Smooth muscle cell (in vitro differentiated cells): Measurements from ENCODE around the gene FBXL7. TPM values are rescaled to one million over a fixed set of nuclear protein-coding genes. Genes with fewer than 3 reads are reported as not detected.

ENCODE experiments used
- DNase-seq: peaks from one replicate; lab custom pipeline; 2025; ENCODE audit not compliant: unreplicated experiment; lab: John Stamatoyannopoulos, UW
- H2AFZ ChIP-seq: fragments of 200-600 bp; sonication (generic); 2 replicates; pipeline ENCODE4 v1.6.0; 2016; ENCODE audit warnings: antibody characterized with exemption, low read depth, mild to moderate bottlenecking
- H3F3A ChIP-seq: fragments of 200-600 bp; sonication (generic); 2 replicates; pipeline ENCODE4 v1.6.0; 2017; ENCODE audit warnings: antibody characterized with exemption, low read depth
- H3K27ac ChIP-seq: fragments of 200-600 bp; sonication (generic); 2 replicates; pipeline ENCODE4 v1.5.1; 2016; ENCODE audit warnings: low read depth, mild to moderate bottlenecking
- H3K27me3 ChIP-seq: fragments of 200-600 bp; sonication (generic); 2 replicates; pipeline ENCODE4 v1.6.1; 2016; ENCODE audit warnings: low read depth, mild to moderate bottlenecking
- H3K36me3 ChIP-seq: fragments of 200-600 bp; sonication (generic); 2 replicates; pipeline ENCODE4 v1.5.1; 2016; ENCODE audit warnings: low read depth
- H3K4me1 ChIP-seq: fragments of 200-600 bp; sonication (generic); 2 replicates; pipeline ENCODE4 v1.5.1; 2016; ENCODE audit warnings: low read depth
- H3K4me2 ChIP-seq: fragments of 200-600 bp; sonication (generic); 2 replicates; pipeline ENCODE4 v1.6.0; 2016; ENCODE audit warnings: mild to moderate bottlenecking
- H3K4me3 ChIP-seq: fragments of 200-600 bp; sonication (generic); 2 replicates; pipeline ENCODE4 v1.5.1; 2016; ENCODE audit warnings: mild to moderate bottlenecking
- H3K79me2 ChIP-seq: fragments of 200-600 bp; sonication (generic); 2 replicates; pipeline ENCODE4 v1.6.0; 2016; ENCODE audit warnings: low read depth, mild to moderate bottlenecking
- H3K9ac ChIP-seq: fragments of 200-600 bp; sonication (generic); 2 replicates; pipeline ENCODE4 v1.6.0; 2016; ENCODE audit warnings: low read depth
- H3K9me3 ChIP-seq: fragments of 200-600 bp; sonication (generic); replicated peaks from 2 replicates; pipeline ENCODE4 v1.5.1; 2016; ENCODE audit warnings: low read depth
- H4K20me1 ChIP-seq: fragments of 200-600 bp; sonication (generic); 2 replicates; pipeline ENCODE4 v1.6.0; 2016; ENCODE audit warnings: low read depth
- CTCF ChIP-seq: fragments of 200-600 bp; sonication (generic); IDR thresholded peaks from 2 replicates; pipeline ENCODE4 v1.5.1; 2017; ENCODE audit warnings: borderline replicate concordance, mild to moderate bottlenecking, antibody characterized with exemption; ENCODE audit not compliant: insufficient read depth, poor library complexity, severe bottlenecking
- WGBS: methylation state at CpG from one replicate; pipeline ENCODE4 v1.1.7; 2016; ENCODE audit warnings: low lambda C conversion rate; 5-methylcytosine and 5-hydroxymethylcytosine counted together
- polyA plus RNA-seq: library from polyadenylated mRNA; unstranded; fragments of >200 nt; fragmentation: Nextera tagmentation; extraction: Ambion mirVana; gene quantifications from 2 replicates; pipeline ENCODE4 v1.2.1, GENCODE V29; 2016
- total RNA-seq: library from RNA; depleted of rRNA; stranded (reverse); fragments of >200 nt; gene quantifications from 2 replicates; pipeline ENCODE4 v1.2.3, GENCODE V29; 2014

Gene FBXL7
- total and polyA plus RNA-seq, 2 experiments from 2014 or later = 20.2 to 21.0 TPM

GRCh38 chr5:15566789-15567188 is 66.8 kb downstream of the FBXL7 start:
- Histone ChIP-seq H3K4me1 (no peaks in the 10 kb centered on the region), H3K9me3 (no peaks in the 10 kb centered on the region), H3K36me3 (peaks cover 4% of the 10 kb centered on the region), H3K79me2 (peaks cover 32% of the 10 kb centered on the region), H3K27ac (no peak overlapping the region), H3K27me3 (no peaks in the 10 kb centered on the region), H4K20me1 (peaks cover 60% of the 10 kb centered on the region), H3K4me3 (no peak overlapping the region), H2AFZ (no peak overlapping the region), H3K4me2 (no peak overlapping the region), H3F3A (no peaks in the 10 kb centered on the region), H3K9ac (no peak overlapping the region)
- DNase-seq = no peak
- TF ChIP-seq CTCF = no peak

- peaks cover 62% of the 10 kb centered on the region for H4K20me1 ChIP-seq
- DNase-seq = no peak
- 93% methylated on average over 5 of the region's 5 CpGs for WGBS
These were observed 70.5 kb downstream of the FBXL7 start for GRCh38 chr5:15570491-15570890.

GRCh38 chr5:15571081-15571480 is 71.1 kb downstream of the FBXL7 start:
- no peaks in the 10 kb centered on the region for H3F3A ChIP-seq
- peaks cover 21% of the 10 kb centered on the region for H3K79me2 ChIP-seq
- peaks cover 62% of the 10 kb centered on the region for H4K20me1 ChIP-seq
- WGBS = 92% methylated on average over 1 of the region's 1 CpG
- DNase-seq = no peak
- H3K4me1 ChIP-seq = no peaks in the 10 kb centered on the region
- no peak overlapping the region for H3K4me2 ChIP-seq
- H3K27me3 ChIP-seq = no peaks in the 10 kb centered on the region
- H2AFZ ChIP-seq = no peak overlapping the region
- H3K27ac ChIP-seq = no peak overlapping the region
- no peak for TF ChIP-seq CTCF
- H3K9ac ChIP-seq = no peak overlapping the region
- H3K9me3 ChIP-seq = no peaks in the 10 kb centered on the region
- no peak overlapping the region for H3K4me3 ChIP-seq
- H3K36me3 ChIP-seq = no peaks in the 10 kb centered on the region

More at GRCh38 chr5:15570491-15570890, 70.5 kb downstream of the FBXL7 start:
- H3K79me2 ChIP-seq = peaks cover 21% of the 10 kb centered on the region
- H3K4me3 ChIP-seq = no peak overlapping the region
- H3K27me3 ChIP-seq = no peaks in the 10 kb centered on the region
- no peaks in the 10 kb centered on the region for H3K36me3 ChIP-seq
- no peaks in the 10 kb centered on the region for H3F3A ChIP-seq
- H3K27ac ChIP-seq = no peak overlapping the region
- no peak overlapping the region for H3K4me2 ChIP-seq
- no peak overlapping the region for H2AFZ ChIP-seq
- no peaks in the 10 kb centered on the region for H3K4me1 ChIP-seq
- no peaks in the 10 kb centered on the region for H3K9me3 ChIP-seq
- H3K9ac ChIP-seq = no peak overlapping the region
- TF ChIP-seq CTCF = no peak

GRCh38 chr5:15571618-15572017 is 71.6 kb downstream of the FBXL7 start:
- no peaks in the 10 kb centered on the region for H3K27me3 ChIP-seq
- H3K27ac ChIP-seq = no peak overlapping the region
- no peaks in the 10 kb centered on the region for H3K9me3 ChIP-seq
- H3K4me1 ChIP-seq = no peaks in the 10 kb centered on the region
- H3K36me3 ChIP-seq = no peaks in the 10 kb centered on the region
- no peak overlapping the region for H2AFZ ChIP-seq
- H4K20me1 ChIP-seq = peaks cover 62% of the 10 kb centered on the region
- 96% methylated on average over 7 of the region's 7 CpGs for whole genome bisulfite sequencing
- DNase-seq = no peak
- no peak overlapping the region for H3K4me3 ChIP-seq
- no peak overlapping the region for H3K4me2 ChIP-seq
- peaks cover 25% of the 10 kb centered on the region for H3K79me2 ChIP-seq
- H3F3A ChIP-seq = no peaks in the 10 kb centered on the region
- no peak for TF ChIP-seq CTCF
- no peak overlapping the region for H3K9ac ChIP-seq
